ENCODE results near the gene CHRND. TPM values are rescaled to one million over a fixed set of nuclear protein-coding genes. Genes with fewer than 3 reads are reported as not detected.
A peak's percentile ranks its signal among the peaks of the same experiment; 100 is the strongest.

The CHRND gene
- total and polyA plus RNA-seq, 3 donors from 2014 or later, result 0.16 to 0.63 (median 0.56) TPM

- WGBS, 2 donors, result 85 to 86% methylated on average over 12 of the region's 14 CpGs
- Histone ChIP-seq H3K36me3 (ENCODE audit: low read depth, missing control alignments) (no peaks in the 10 kb centered on the region), H3K27ac (no peak overlapping the region), H3K9me3 (no peaks in the 10 kb centered on the region), H3K4me1 (no peaks in the 10 kb centered on the region), H3K27me3 (no peaks in the 10 kb centered on the region), H3K4me3 (no peak overlapping the region)
- no peak for DNase-seq
- intact Hi-C loops (cut with DNase I; ENCODE audit: low total_unique reads), result no loop called here
- TF ChIP-seq CTCF (IDR thresholded peaks at IDR 0.05), result no peak
- TF ChIP-seq POLR2A (IDR thresholded peaks at IDR 0.05), result no peak
Measured at GRCh38 chr2:232534940-232535651, 9.1 kb downstream of the CHRND start.

GRCh38 chr2:232535761-232536530 lies 10.0 kb downstream of the CHRND start:
- Histone ChIP-seq H3K27me3 (no peaks in the 10 kb centered on the region), H3K4me1 (no peaks in the 10 kb centered on the region), H3K27ac (no peak overlapping the region), H3K4me3 (no peak overlapping the region), H3K9me3 (no peaks in the 10 kb centered on the region), H3K36me3 (ENCODE audit: low read depth, missing control alignments) (no peaks in the 10 kb centered on the region)
- WGBS, 2 donors, result 89 to 94% methylated on average over 5 of the region's 5 CpGs
- DNase-seq, result no peak
- no peak for TF ChIP-seq POLR2A (IDR thresholded peaks at IDR 0.05)
- TF ChIP-seq CTCF (IDR thresholded peaks at IDR 0.05), result no peak
- intact Hi-C loops (cut with DNase I; ENCODE audit: low total_unique reads), result no loop called here

GRCh38 chr2:232537079-232537478 lies 11.1 kb downstream of the CHRND start:
- Histone ChIP-seq H3K9me3 (no peaks in the 10 kb centered on the region), H3K4me1 (no peaks in the 10 kb centered on the region), H3K4me3 (no peak overlapping the region), H3K36me3 (ENCODE audit: low read depth, missing control alignments) (no peaks in the 10 kb centered on the region), H3K27ac (no peak overlapping the region), H3K27me3 (no peaks in the 10 kb centered on the region)
- no peak for DNase-seq
- TF ChIP-seq POLR2A (IDR thresholded peaks at IDR 0.05) (no peak), CTCF (IDR thresholded peaks at IDR 0.05) (peak in 2 of 3 experiments; percentile 7 to 19)
- intact Hi-C loops (cut with DNase I; ENCODE audit: low total_unique reads), result no loop called here
- WGBS, 2 donors, result 74 to 85% methylated on average over 4 to 5 of the region's 5 CpGs

GRCh38 chr2:232537499-232537898 lies 11.5 kb downstream of the CHRND start:
- no peaks in the 10 kb centered on the region for H3K27me3 ChIP-seq
- H3K4me3 ChIP-seq, result no peak overlapping the region
- DNase-seq, result no peak
- H3K9me3 ChIP-seq, result no peaks in the 10 kb centered on the region
- no peaks in the 10 kb centered on the region for H3K36me3 ChIP-seq (ENCODE audit: low read depth, missing control alignments)
- H3K4me1 ChIP-seq, result no peaks in the 10 kb centered on the region
- no peak overlapping the region for H3K27ac ChIP-seq
- no peak for TF ChIP-seq POLR2A (IDR thresholded peaks at IDR 0.05)
- no peak for TF ChIP-seq CTCF (IDR thresholded peaks at IDR 0.05)
- WGBS, 2 donors, result 87 to 92% methylated on average over 4 of the region's 4 CpGs
- intact Hi-C loops (cut with DNase I; ENCODE audit: low total_unique reads), result no loop called here

Measured in testis (tissue), 3 donors.